ENCODE measurements around the gene CTAGE4.
"Not testable (repeated sequence)": the region's sequence is repeated elsewhere in the genome, so short reads cannot be mapped to it uniquely, and the experiment has no call there.

CTAGE4 gene

DNA sequence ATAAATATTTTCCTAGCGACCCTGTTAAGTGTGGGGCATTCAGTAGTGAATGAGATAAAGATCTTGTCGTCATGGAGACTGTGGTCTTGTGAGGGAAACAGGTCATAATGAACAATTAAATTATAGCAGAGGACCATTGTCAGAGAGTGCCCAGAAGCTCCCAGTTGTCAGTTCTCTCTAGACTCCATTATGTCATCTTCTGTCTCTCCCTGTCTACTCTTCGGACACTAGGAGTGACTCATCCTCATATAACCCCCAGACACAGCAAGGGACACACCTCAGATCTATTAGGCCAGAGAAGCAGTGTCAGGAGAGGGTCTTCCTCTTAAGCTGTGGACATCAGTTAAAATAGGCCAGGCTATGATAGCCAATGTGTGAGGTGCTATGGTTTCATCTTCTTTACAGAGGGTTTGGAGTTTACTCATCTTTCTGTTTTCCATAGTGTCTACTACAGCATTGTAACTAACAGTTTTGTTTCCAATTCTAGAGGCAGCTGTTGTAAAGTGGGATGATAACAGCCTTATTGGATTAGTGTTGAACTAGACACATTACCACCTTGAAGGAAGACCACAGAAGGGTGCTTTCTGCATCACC, 5.4 kb downstream of the CTAGE4 start:
- H3K4me1 Mint-ChIP-seq (ENCODE audit: low read depth); H3K36me3 Mint-ChIP-seq (ENCODE audit: low read depth); H3K9me3 Mint-ChIP-seq; intact Hi-C loops (cut with micrococcal nuclease); H3K27me3 Mint-ChIP-seq; H3K27ac Mint-ChIP-seq; H3K4me3 Mint-ChIP-seq: not testable (repeated sequence)

DNA sequence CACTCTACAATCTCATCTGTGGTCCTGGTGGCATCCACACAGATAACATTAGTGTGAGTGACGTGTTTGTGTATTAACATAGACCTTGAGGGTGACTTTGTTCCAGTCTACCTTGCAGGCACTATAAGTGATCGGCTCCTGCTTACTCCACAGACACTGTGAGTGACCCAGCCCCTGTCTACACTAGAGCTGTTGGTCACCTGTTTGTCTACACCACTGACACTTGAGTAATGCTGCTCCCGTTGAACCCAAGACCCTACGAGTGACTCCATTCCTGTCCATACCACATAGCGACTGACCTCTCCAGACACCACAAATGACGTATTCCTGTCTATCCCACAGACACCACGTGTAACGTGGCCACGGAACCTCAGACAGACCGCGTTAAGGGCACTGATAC, 10.5 kb downstream of the CTAGE4 start:
- H3K9me3 Mint-ChIP-seq; H3K27ac Mint-ChIP-seq; H3K4me1 Mint-ChIP-seq (ENCODE audit: low read depth); H3K27me3 Mint-ChIP-seq; H3K36me3 Mint-ChIP-seq (ENCODE audit: low read depth); intact Hi-C loops (cut with micrococcal nuclease); H3K4me3 Mint-ChIP-seq: not testable (repeated sequence)

- H3K27ac Mint-ChIP-seq; H3K4me3 Mint-ChIP-seq; H3K9me3 Mint-ChIP-seq; H3K36me3 Mint-ChIP-seq (ENCODE audit: low read depth); H3K27me3 Mint-ChIP-seq; H3K4me1 Mint-ChIP-seq (ENCODE audit: low read depth); intact Hi-C loops (cut with micrococcal nuclease): not testable (repeated sequence)
These were observed 11.2 kb downstream of the CTAGE4 start for GRCh38 chr7:144194453-144194852.

DNA sequence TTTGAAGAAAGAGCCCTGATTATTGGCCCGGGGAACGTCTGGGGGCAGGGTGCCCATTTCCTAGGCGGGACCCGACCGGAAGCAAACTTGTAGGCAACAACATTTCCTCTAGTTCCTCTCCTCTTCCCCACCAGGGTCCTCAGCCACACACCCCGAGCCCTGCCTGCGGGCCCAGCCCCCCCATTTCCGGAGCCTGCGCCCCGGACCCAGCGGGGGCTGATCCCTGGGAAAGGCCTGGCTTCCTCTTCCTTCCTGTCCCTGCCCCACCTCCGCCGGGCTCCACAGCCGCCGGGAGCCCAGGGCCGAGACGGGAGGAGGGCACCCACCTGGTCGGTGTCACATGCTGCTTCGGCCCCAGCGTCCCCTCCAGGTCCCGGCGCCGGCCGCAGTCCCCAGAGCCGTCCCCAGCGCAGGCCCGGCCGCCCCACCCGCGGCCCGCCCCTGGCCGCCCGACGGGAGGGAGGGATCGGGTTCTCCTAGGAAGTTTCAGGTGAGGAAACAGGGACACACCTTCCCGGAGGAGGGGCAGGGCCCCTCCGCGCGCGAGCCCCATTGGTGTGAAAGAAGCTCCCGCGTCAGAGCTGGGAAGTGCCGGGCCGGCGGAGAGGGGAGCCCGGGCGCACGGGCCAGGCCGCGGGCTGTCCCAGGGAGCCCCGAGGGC, 12.1 kb downstream of the CTAGE4 start, which contains the start of gene ARHGEF35:
Gene ARHGEF35 (minus strand): TSS at position 622 of the 661 bp plus-strand sequence. CDS start 7,450 bp downstream, outside the sequence.
- H3K9me3 Mint-ChIP-seq; intact Hi-C loops (cut with micrococcal nuclease); H3K4me3 Mint-ChIP-seq; H3K4me1 Mint-ChIP-seq (ENCODE audit: low read depth); H3K27me3 Mint-ChIP-seq; H3K36me3 Mint-ChIP-seq (ENCODE audit: low read depth); H3K27ac Mint-ChIP-seq: not testable (repeated sequence)

- intact Hi-C loops (cut with micrococcal nuclease); H3K4me3 Mint-ChIP-seq; H3K36me3 Mint-ChIP-seq (ENCODE audit: low read depth); H3K4me1 Mint-ChIP-seq (ENCODE audit: low read depth); H3K27me3 Mint-ChIP-seq; H3K27ac Mint-ChIP-seq; H3K9me3 Mint-ChIP-seq: not testable (repeated sequence)
These were observed 15.7 kb downstream of the CTAGE4 start for GRCh38 chr7:144198934-144199333.

DNA sequence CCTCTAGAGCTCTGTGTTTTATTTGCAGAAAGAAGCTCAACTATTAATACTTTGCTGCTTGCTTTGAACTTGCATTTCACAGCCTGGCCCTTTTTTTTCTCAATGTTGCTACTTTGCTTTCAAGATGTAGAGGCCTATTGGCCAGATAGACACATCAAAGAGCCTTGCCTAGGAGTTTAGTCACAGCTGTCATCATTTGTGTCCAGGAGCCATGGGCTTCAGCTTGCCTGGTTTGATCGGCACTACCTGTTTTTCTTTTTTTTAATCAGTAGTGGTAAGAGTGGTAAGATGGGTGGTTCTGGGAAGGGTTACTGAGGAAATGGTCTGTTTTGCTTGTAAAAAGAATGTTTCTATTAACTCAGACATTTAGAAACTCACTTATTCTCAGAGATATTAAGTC, 18.7 kb downstream of the CTAGE4 start:
- H3K27ac Mint-ChIP-seq; H3K4me1 Mint-ChIP-seq (ENCODE audit: low read depth); H3K9me3 Mint-ChIP-seq; H3K4me3 Mint-ChIP-seq; H3K36me3 Mint-ChIP-seq (ENCODE audit: low read depth); H3K27me3 Mint-ChIP-seq; intact Hi-C loops (cut with micrococcal nuclease): not testable (repeated sequence)

- H3K36me3 Mint-ChIP-seq (ENCODE audit: low read depth); H3K27ac Mint-ChIP-seq; H3K9me3 Mint-ChIP-seq; H3K4me3 Mint-ChIP-seq; intact Hi-C loops (cut with micrococcal nuclease); H3K27me3 Mint-ChIP-seq; H3K4me1 Mint-ChIP-seq (ENCODE audit: low read depth): not testable (repeated sequence)
These were observed 19.8 kb downstream of the CTAGE4 start for GRCh38 chr7:144203086-144203485.

- H3K4me1 Mint-ChIP-seq (ENCODE audit: low read depth); H3K4me3 Mint-ChIP-seq; intact Hi-C loops (cut with micrococcal nuclease); H3K27ac Mint-ChIP-seq; H3K9me3 Mint-ChIP-seq; H3K36me3 Mint-ChIP-seq (ENCODE audit: low read depth); H3K27me3 Mint-ChIP-seq: not testable (repeated sequence)
These were observed 22.0 kb downstream of the CTAGE4 start for GRCh38 chr7:144205306-144205705.

DNA sequence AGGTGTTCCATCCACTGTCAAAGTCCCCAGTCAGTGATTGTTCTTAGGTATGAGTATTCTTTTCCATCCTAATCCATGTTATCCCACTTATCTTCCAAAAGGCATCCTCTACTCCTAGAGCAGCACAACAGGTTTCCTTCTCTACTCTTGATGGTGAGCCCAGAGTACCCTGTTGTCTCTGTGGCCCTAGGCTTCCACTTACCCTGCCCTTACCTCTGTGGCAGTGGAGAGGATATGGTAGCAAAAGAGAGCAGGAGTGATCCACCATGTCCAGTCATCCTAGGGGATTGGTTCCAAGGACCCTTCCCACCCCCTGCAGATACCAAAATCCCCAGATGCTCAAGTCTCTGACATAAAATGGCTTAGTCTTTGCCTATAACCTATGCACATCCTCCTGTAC, 33.9 kb downstream of the CTAGE4 start:
- H3K9me3 Mint-ChIP-seq; H3K36me3 Mint-ChIP-seq (ENCODE audit: low read depth); H3K27me3 Mint-ChIP-seq; H3K27ac Mint-ChIP-seq; H3K4me3 Mint-ChIP-seq; H3K4me1 Mint-ChIP-seq (ENCODE audit: low read depth); intact Hi-C loops (cut with micrococcal nuclease): not testable (repeated sequence)

DNA sequence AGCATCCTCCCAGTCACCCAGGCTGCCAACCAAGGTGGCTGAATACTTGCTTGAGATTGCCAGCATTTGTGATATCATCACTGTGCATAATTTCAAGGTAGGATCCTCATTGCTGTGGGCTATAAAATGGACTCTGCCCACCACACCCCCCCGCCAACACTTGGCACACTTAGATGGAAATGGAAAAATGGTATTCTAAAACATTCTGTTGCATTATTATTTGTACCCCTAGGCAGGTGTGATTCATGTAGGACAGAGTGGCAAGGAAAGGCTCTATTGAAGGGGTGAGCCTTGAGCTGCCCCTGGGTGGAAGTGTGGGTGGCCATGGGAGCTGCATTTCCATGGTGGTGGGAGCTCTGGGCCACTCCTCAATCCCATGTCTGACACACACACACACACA, 35.3 kb downstream of the CTAGE4 start:
- H3K27ac Mint-ChIP-seq; H3K9me3 Mint-ChIP-seq; H3K27me3 Mint-ChIP-seq; H3K4me3 Mint-ChIP-seq; H3K4me1 Mint-ChIP-seq (ENCODE audit: low read depth); intact Hi-C loops (cut with micrococcal nuclease); H3K36me3 Mint-ChIP-seq (ENCODE audit: low read depth): not testable (repeated sequence)

DNA sequence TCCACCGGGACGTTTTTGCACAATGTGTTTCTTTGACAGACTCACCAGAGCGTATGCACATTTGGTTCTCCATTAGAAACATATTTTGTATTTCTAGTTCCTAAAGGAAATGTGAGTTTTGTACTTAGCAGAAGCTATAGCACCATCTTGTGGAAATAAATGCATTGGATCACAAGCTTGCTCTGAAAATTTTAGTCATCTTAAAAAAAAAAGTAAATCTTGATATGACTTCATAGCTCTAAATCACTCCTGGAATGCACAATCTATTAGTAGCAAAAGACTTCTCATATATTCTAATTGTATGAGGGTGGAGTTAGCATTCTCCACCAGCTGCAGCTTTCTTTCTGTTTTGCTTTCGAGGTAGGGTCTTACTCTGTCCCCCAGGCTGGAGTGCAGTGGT, 35.9 kb downstream of the CTAGE4 start:
- H3K36me3 Mint-ChIP-seq (ENCODE audit: low read depth); H3K4me1 Mint-ChIP-seq (ENCODE audit: low read depth); H3K4me3 Mint-ChIP-seq; intact Hi-C loops (cut with micrococcal nuclease); H3K27ac Mint-ChIP-seq; H3K9me3 Mint-ChIP-seq; H3K27me3 Mint-ChIP-seq: not testable (repeated sequence)

DNA sequence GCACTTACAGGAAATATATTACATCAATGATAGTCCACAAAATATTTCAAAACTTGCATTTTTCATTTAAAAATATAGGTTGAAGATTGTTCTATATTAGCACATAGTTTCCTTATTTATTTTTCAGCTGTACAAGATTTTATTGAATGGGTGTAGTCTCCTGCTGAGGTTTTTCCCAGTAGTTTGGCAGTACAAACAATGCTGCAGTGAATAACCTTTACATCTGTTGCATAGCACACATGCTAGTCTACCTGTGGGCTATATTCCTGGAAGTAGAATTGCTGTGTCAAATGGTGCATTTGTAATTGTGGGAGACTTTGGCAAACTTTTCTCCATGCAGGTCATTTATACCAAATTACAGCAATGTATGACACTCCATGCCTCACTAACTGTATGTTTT, 37.3 kb downstream of the CTAGE4 start:
- H3K4me3 Mint-ChIP-seq; H3K36me3 Mint-ChIP-seq (ENCODE audit: low read depth); H3K4me1 Mint-ChIP-seq (ENCODE audit: low read depth); H3K27me3 Mint-ChIP-seq; intact Hi-C loops (cut with micrococcal nuclease); H3K27ac Mint-ChIP-seq; H3K9me3 Mint-ChIP-seq: not testable (repeated sequence)

GRCh38 chr7:144223675-144224074, 40.4 kb downstream of the CTAGE4 start:
- H3K36me3 Mint-ChIP-seq (ENCODE audit: low read depth); H3K9me3 Mint-ChIP-seq; intact Hi-C loops (cut with micrococcal nuclease); H3K4me1 Mint-ChIP-seq (ENCODE audit: low read depth); H3K27me3 Mint-ChIP-seq; H3K4me3 Mint-ChIP-seq; H3K27ac Mint-ChIP-seq: not testable (repeated sequence)

GRCh38 chr7:144226866-144227265, 43.6 kb downstream of the CTAGE4 start:
- intact Hi-C loops (cut with micrococcal nuclease); H3K4me3 Mint-ChIP-seq; H3K4me1 Mint-ChIP-seq (ENCODE audit: low read depth); H3K27me3 Mint-ChIP-seq; H3K9me3 Mint-ChIP-seq; H3K27ac Mint-ChIP-seq; H3K36me3 Mint-ChIP-seq (ENCODE audit: low read depth): not testable (repeated sequence)

DNA sequence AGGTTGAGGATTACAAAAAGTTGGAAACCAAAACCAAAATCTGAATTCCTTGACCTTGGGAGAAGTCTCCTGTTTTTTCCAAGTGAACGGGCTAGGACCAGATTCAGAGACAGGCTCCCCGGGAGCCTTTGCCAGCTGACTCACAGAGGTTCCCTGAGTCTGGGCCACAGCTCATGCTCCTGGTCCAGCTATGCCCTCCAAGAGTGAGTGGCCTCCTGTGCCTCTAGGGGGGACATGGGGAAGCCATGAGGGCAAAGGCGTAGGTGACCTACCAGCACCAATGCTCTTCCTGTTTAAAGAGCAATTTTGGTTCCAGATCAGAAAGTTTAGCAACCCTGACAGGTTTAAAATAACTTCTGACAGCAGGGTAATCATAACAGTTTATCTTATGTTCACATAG, 45.5 kb downstream of the CTAGE4 start:
- intact Hi-C loops (cut with micrococcal nuclease); H3K27ac Mint-ChIP-seq; H3K36me3 Mint-ChIP-seq (ENCODE audit: low read depth); H3K9me3 Mint-ChIP-seq; H3K4me3 Mint-ChIP-seq; H3K4me1 Mint-ChIP-seq (ENCODE audit: low read depth); H3K27me3 Mint-ChIP-seq: not testable (repeated sequence)
